Measurements from ENCODE around the gene CAMSAP1. TPM values are rescaled to one million over a fixed set of nuclear protein-coding genes. Genes with fewer than 3 reads are reported as not detected.

Gene CAMSAP1
- total RNA-seq, result 35.9 and 50.8 TPM in 2 replicates

DNA sequence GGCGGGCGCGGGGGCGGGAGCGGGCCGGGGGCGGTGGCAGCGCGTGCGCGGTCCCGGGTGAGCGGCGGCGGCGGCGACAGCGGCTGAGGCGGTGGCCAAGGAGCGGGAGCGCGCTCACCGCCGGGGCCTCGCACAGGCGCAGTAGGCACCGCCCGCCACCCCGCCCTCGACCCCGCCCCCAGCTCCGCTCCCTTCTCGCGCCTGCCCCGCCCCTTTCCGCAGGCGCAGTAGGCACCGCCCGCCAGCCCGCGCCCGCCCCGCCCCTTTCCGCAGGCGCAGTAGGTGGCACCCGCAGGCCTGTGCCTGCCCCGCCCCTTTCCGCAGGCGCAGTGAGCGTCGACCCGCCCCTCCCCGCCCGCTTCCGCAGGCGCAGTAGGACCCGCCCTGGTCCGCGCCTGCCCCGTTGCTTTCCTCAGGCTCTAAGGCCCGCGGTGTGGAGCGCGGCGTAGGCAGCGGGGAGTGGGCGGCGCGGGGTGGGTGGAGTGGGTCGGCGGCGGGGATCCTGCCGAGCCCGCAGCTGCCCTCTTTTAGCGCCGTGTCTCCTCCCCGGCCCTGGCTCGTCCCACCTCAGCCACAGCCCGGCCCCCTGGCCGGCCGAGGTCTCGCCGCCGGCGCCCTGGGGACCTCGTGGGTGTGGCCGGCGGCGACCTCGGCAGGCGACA, at the start of gene CAMSAP1:
Gene CAMSAP1 (minus strand): TSS at position 116 of the 662 bp plus-strand sequence. CDS start 387 bp downstream, outside the sequence.

Other genes starting within 250 kb of the CAMSAP1 start
- gene LCN9, start 244.2 kb downstream of the CAMSAP1 start, total RNA-seq, result not detected in 2 replicates
- gene SOHLH1, start 208.1 kb downstream of the CAMSAP1 start, total RNA-seq, result not detected in 2 replicates
- gene KCNT1, start 205.4 kb downstream of the CAMSAP1 start, total RNA-seq, result not detected in 2 replicates
- 31.4 and 47.4 TPM in 2 replicates for gene UBAC1, start 53.8 kb upstream of the CAMSAP1 start, total RNA-seq
- gene NACC2, start 187.7 kb upstream of the CAMSAP1 start, total RNA-seq, result 8.2 and 24.5 TPM in 2 replicates
- 71.1 and 82.0 TPM in 2 replicates for gene TMEM250, start 211.3 kb upstream of the CAMSAP1 start, total RNA-seq

All from nasal cavity respiratory epithelium epithelial cell of viscerocranial mucosa (primary cell).